ENCODE results near the gene GDF11. TPM values are rescaled to one million over a fixed set of nuclear protein-coding genes. Genes with fewer than 3 reads are reported as not detected.

Gene GDF11
- total RNA-seq, 1 donor from 2014 or later = 18.2 TPM

GRCh38 chr12:55780685-55781084, 37.8 kb downstream of the GDF11 start:
- intact Hi-C loops (cut with micrococcal nuclease) = no loop called here

GRCh38 chr12:55788546-55788945, 45.6 kb downstream of the GDF11 start:
- intact Hi-C loops (cut with micrococcal nuclease) = no loop called here

GRCh38 chr12:55789171-55789570, 46.2 kb downstream of the GDF11 start:
- intact Hi-C loops (cut with micrococcal nuclease) = no loop called here

GRCh38 chr12:55789893-55790292, 47.0 kb downstream of the GDF11 start:
- intact Hi-C loops (cut with micrococcal nuclease) = no loop called here

- intact Hi-C loops (cut with micrococcal nuclease) = no loop called here
Observed at GRCh38 chr12:55795950-55796349, 53.0 kb downstream of the GDF11 start.

- intact Hi-C loops (cut with micrococcal nuclease) = loop anchor here (1.0 kb wide), 1 partner anchor 58 kb away; no protein-coding TSS in a partner anchor
Observed at GRCh38 chr12:55797068-55797467, 54.1 kb downstream of the GDF11 start.

- intact Hi-C loops (cut with micrococcal nuclease) = loop anchor here (1.0 kb wide), 1 partner anchor 58 kb away; no protein-coding TSS in a partner anchor
Observed at GRCh38 chr12:55797550-55797949, 54.6 kb downstream of the GDF11 start.

Other genes starting within 250 kb of the GDF11 start
- not detected in 2 replicates for gene OR6C4, start 193.5 kb upstream of the GDF11 start, total RNA-seq
- gene OR2AP1, start 170.7 kb upstream of the GDF11 start, total RNA-seq = not detected in 2 replicates
- not detected in 2 replicates for gene OR10P1, start 106.2 kb upstream of the GDF11 start, total RNA-seq
- 1.2 and 1.5 TPM in 2 replicates for gene ITGA7, start 35.2 kb upstream of the GDF11 start, total RNA-seq
- gene BLOC1S1, start 27.1 kb upstream of the GDF11 start, total RNA-seq = 118 and 123 TPM in 2 replicates
- 10.4 and 14.1 TPM in 2 replicates for gene RDH5, start 22.7 kb upstream of the GDF11 start, total RNA-seq
- gene CD63, start 14.1 kb upstream of the GDF11 start, total RNA-seq = 184 and 188 TPM in 2 replicates
- 76.1 and 84.4 TPM in 2 replicates for gene SARNP, start 74.6 kb downstream of the GDF11 start, total RNA-seq
- gene ORMDL2, start 74.9 kb downstream of the GDF11 start, total RNA-seq = 68.2 and 71.0 TPM in 2 replicates
- 32.7 and 34.9 TPM in 2 replicates for gene DNAJC14, start 86.5 kb downstream of the GDF11 start, total RNA-seq
- gene MMP19, start 99.8 kb downstream of the GDF11 start, total RNA-seq = 0.05 TPM in 1 of 2 replicates, not detected in the other
- 56.4 and 59.9 TPM in 2 replicates for gene PYM1, start 184.8 kb downstream of the GDF11 start, total RNA-seq
- gene DGKA, start 188.0 kb downstream of the GDF11 start, total RNA-seq = 532 and 550 TPM in 2 replicates
- 0.20 and 0.25 TPM in 2 replicates for gene PMEL, start 222.9 kb downstream of the GDF11 start, total RNA-seq
- 90.3 and 98.3 TPM in 2 replicates for gene CDK2, start 223.7 kb downstream of the GDF11 start, total RNA-seq
- gene RAB5B, start 231.0 kb downstream of the GDF11 start, total RNA-seq = 55.0 and 58.9 TPM in 2 replicates

Data from T-helper 2 cell treated with Interferon-gamma antibody and Interleukin-4, amounts not matched to agents 100 ng/mL and 5 ng/mL, for 36 hours (primary cell).